HepG2 (cell line): Measurements from ENCODE around the gene RHOT2. TPM values are rescaled to one million over a fixed set of nuclear protein-coding genes. Genes with fewer than 3 reads are reported as not detected.

ENCODE experiments used
- ATAC-seq: fragments of 200-7000 bp; cut with Tn5 transposase; 3 replicates; pipeline ENCODE4 v1.9.1; 2020; ENCODE audit warnings: mild to moderate bottlenecking, moderate library complexity
- BruUV-seq: library from RNA; stranded (reverse); fragments of 400-500 nt; replicated peaks from 2 replicates; lab custom pipeline; 2021; lab: Mats Ljungman, UMichigan
- CTCF ChIA-PET: fragments of 300-600 bp; formaldehyde crosslinking; extraction: SDS; loops from one replicate; lab custom pipeline; 2021; ENCODE audit warnings: low total read pairs, inconsistent platforms, low intra/inter-chr PET ratio; lab: Yijun Ruan, JAX
- POLR2A ChIA-PET: fragments of 350-600 bp; sonication (Branson Sonifier 250); formaldehyde crosslinking; loops from one replicate; lab custom pipeline; 2020; ENCODE audit warnings: antibody characterized with exemption, inconsistent platforms; lab: Yijun Ruan, JAX
- DNase-seq: peaks from one replicate; pipeline ENCODE4 v3.0.0-alpha.2; 2015; ENCODE audit warnings: low spot score
- FAIRE-seq: peaks from 3 replicates; lab custom pipeline; 2011; peaks lifted over from hg19 to GRCh38; lab: Jason Lieb, UNC
- H2AFZ ChIP-seq: one replicate; pipeline ENCODE4 v1.6.1; 2011; ENCODE audit warnings: low read length, inconsistent platforms
- H3K27ac ChIP-seq: fragments of 300-600 bp; 3 replicates; pipeline ENCODE4 v1.8.0; 2011; ENCODE audit warnings: mixed run types, mild to moderate bottlenecking, mixed read lengths, low read length, inconsistent platforms; ENCODE audit not compliant: insufficient read depth; ENCODE audit errors: extremely low read length
- H3K27me3 ChIP-seq, 2 experiments: fragments of 200-600 bp in 1 of 2; 2 replicates in 1 of 2; 3 replicates in 1 of 2; pipeline versions ENCODE4 v1.6.0 to v1.8.0; 2011; ENCODE audit warnings: low read length in 2 of 2, mild to moderate bottlenecking in 2 of 2, moderate library complexity in 2 of 2, inconsistent platforms in 1 of 2; ENCODE audit not compliant: insufficient read depth in 2 of 2, control insufficient read depth in 1 of 2
- H3K36me3 ChIP-seq, 2 experiments: fragments of 200-600 bp in 1 of 2; replicated peaks in 1 of 2; 2 replicates in 1 of 2; 3 replicates in 1 of 2; pipeline versions ENCODE4 v1.5.1 to v1.8.0; 2011; ENCODE audit warnings: low read length in 2 of 2, inconsistent platforms in 1 of 2; ENCODE audit not compliant: insufficient read depth in 2 of 2, control insufficient read depth in 1 of 2
- H3K4me1 ChIP-seq: 2 replicates; pipeline ENCODE4 v1.5.1; 2012; ENCODE audit warnings: low read length, inconsistent platforms; ENCODE audit not compliant: insufficient read depth
- H3K4me2 ChIP-seq: 2 replicates; pipeline ENCODE4 v1.6.0; 2011; ENCODE audit warnings: low read depth, low read length, inconsistent platforms
- H3K4me3 ChIP-seq, 3 experiments: fragments of 200-600 bp in 1 of 3; sonication (generic), shearing (Covaris generic) in 1 of 3; replicated peaks in 1 of 3; 2 replicates each; pipeline ENCODE4 v1.5.1; 2011 to 2016; ENCODE audit warnings: low read length in 3 of 3, inconsistent platforms in 2 of 3, low read depth in 2 of 3, mild to moderate bottlenecking in 2 of 3, control low read depth in 1 of 3, mixed read lengths in 1 of 3; ENCODE audit not compliant: insufficient read depth in 1 of 3
- H3K79me2 ChIP-seq: one replicate; pipeline ENCODE4 v1.6.1; 2011; ENCODE audit warnings: low read length, inconsistent platforms; ENCODE audit not compliant: insufficient read depth
- H3K9ac ChIP-seq: 2 replicates; pipeline ENCODE4 v1.6.0; 2011; ENCODE audit warnings: mild to moderate bottlenecking, low read depth, low read length, inconsistent platforms; ENCODE audit not compliant: insufficient read depth
- H3K9me3 ChIP-seq: 2 replicates; pipeline ENCODE4 v1.5.1; 2012; ENCODE audit warnings: mild to moderate bottlenecking, low read length
- H4K20me1 ChIP-seq: 2 replicates; pipeline ENCODE4 v1.6.0; 2011; ENCODE audit warnings: inconsistent platforms, mild to moderate bottlenecking, low read length, moderate library complexity; ENCODE audit not compliant: insufficient read depth
- AGO2 ChIP-seq: fragments of 200-400 bp; formaldehyde crosslinking; optimal IDR thresholded peaks from 2 replicates; pipeline ENCODE3; 2017; ENCODE audit warnings: mild to moderate bottlenecking, low read depth, low read length, moderate library complexity
- AKAP8 ChIP-seq: sonication (generic); formaldehyde crosslinking; IDR thresholded peaks from 2 replicates; pipeline ENCODE4 v1.5.1; 2020; ENCODE audit warnings: mild to moderate bottlenecking, missing genetic modification reagents
- E2F1 ChIP-seq: sonication (generic); formaldehyde crosslinking; IDR thresholded peaks from 2 replicates; pipeline ENCODE4 v1.5.0; 2020; ENCODE audit warnings: missing genetic modification reagents
- HOXA7 ChIP-seq: sonication (generic); formaldehyde crosslinking; IDR thresholded peaks from 2 replicates; pipeline ENCODE4 v1.8.1; 2022; ENCODE audit warnings: mild to moderate bottlenecking, missing genetic modification reagents, moderate library complexity
- KDM5B ChIP-seq: sonication (generic); formaldehyde crosslinking; IDR thresholded peaks from 2 replicates; pipeline ENCODE4 v1.4.0; 2020; ENCODE audit warnings: missing genetic modification reagents, mild to moderate bottlenecking, borderline replicate concordance
- LBX2 ChIP-seq: sonication (generic); formaldehyde crosslinking; IDR thresholded peaks from 2 replicates; pipeline ENCODE4 v1.5.0; 2020; ENCODE audit warnings: missing genetic modification reagents, mild to moderate bottlenecking, borderline replicate concordance
- POLR2AphosphoS5 ChIP-seq: IDR thresholded peaks from 2 replicates; pipeline ENCODE4 v1.6.1; 2012; ENCODE audit warnings: low read depth, low read length
- RBFOX2 ChIP-seq: fragments of 200-400 bp; formaldehyde crosslinking; IDR thresholded peaks from 2 replicates; pipeline ENCODE4 v1.6.1; 2017; ENCODE audit warnings: low read depth, mild to moderate bottlenecking, low read length
- RFX3 ChIP-seq: IDR thresholded peaks from 2 replicates; pipeline ENCODE4 v1.6.1; 2016; ENCODE audit warnings: missing biosample characterization, missing genetic modification reagents
- SRSF1 ChIP-seq: fragments of 200-400 bp; formaldehyde crosslinking; optimal IDR thresholded peaks from 2 replicates; pipeline ENCODE3; 2017; ENCODE audit warnings: mild to moderate bottlenecking, low read depth, low read length, moderate library complexity
- WGBS: methylation state at CpG from one replicate; pipeline ENCODE4 v1.1.6; 2017; ENCODE audit warnings: low lambda C conversion rate; 5-methylcytosine and 5-hydroxymethylcytosine counted together
- in situ Hi-C: cut with HindIII; loops from 2 replicates; pipeline ENCODE4 v1.10.0; 2017; ENCODE audit warnings: low pct_unique_long_range_greater_than_20kb; ENCODE audit not compliant: extremely low pct_ligation_motif_present
- intact Hi-C: fragments of 100-400 bp; cut with micrococcal nuclease; formaldehyde crosslinking; loops from one replicate; pipeline ENCODE4 v1.10.0; 2022; ENCODE audit not compliant: unreplicated experiment
- polyA plus RNA-seq, 8 experiments: library from polyadenylated mRNA; depleted of rRNA in 3 of 8; stranded (reverse) in 7 of 8; unstranded in 1 of 8; fragments of >200 nt; fragmentation: Illumina TruSeq in 4 of 8; extraction: Trizol in 4 of 8; gene quantifications; 2 replicates each; pipeline versions ENCODE4 v1.2.1 to v1.2.3, GENCODE V29; 2011 to 2016; ENCODE audit warnings: low read depth in 4 of 8, missing spikeins in 1 of 8, mixed read lengths in 1 of 8; ENCODE audit not compliant: insufficient read depth in 1 of 8
- total RNA-seq, 5 experiments: library from RNA; depleted of rRNA; stranded (reverse); fragments of >200 nt; fragmentation: Illumina TruSeq; extraction: Trizol; gene quantifications; 2 replicates each; pipeline ENCODE4 v1.2.3, GENCODE V29; 2016; ENCODE audit warnings: low read depth in 1 of 5

Gene RHOT2
- total and polyA plus RNA-seq, 2 of the 13 experiments (the other 11 are each of a cell fraction or from before 2014, with no cell fraction given): 63.6 to 76.9 TPM

GRCh38 chr16:646679-647172, 21.2 kb upstream of the RHOT2 start:
- Histone ChIP-seq H3K4me2 (no peak overlapping the region), H3K9ac (no peak overlapping the region)
- in situ Hi-C loops: no loop called here

More at GRCh38 chr16:646679-647172, 21.2 kb upstream of the RHOT2 start:
- no peaks in the 10 kb centered on the region for H3K27me3 ChIP-seq
- peak overlapping the region; percentile 62 for H3K27ac ChIP-seq
- H3K4me1 ChIP-seq: peaks cover 76% of the 10 kb centered on the region
- ATAC-seq (no peak), FAIRE-seq (no peak), DNase-seq (no peak)
- TF ChIP-seq AGO2: peak; percentile 87
- TF ChIP-seq AKAP8 (CRISPR knock-in tag): peak; percentile 65; the same call in 1 of the 2 replicates
- peak; percentile 5 for TF ChIP-seq SRSF1
- TF ChIP-seq RFX3: no peak
- TF ChIP-seq RBFOX2: peak; percentile 29; the same call in 1 of the 2 replicates
- TF ChIP-seq HOXA7: peak; percentile 61; the same call in 1 of the 2 replicates
- TF ChIP-seq LBX2: no peak
- TF ChIP-seq POLR2AphosphoS5: peak; percentile 38; the same call in 1 of the 2 replicates
- no peak for TF ChIP-seq E2F1 (CRISPR knock-in tag)
- TF ChIP-seq KDM5B (CRISPR knock-in tag): 0 out of 2 replicates have a peak, but pooled peaks have one; percentile 12
- no TSS peak for BruUV-seq
- intact Hi-C loops: loop anchor here (10.0 kb wide), 1 partner anchor 62 kb away; no protein-coding TSS in a partner anchor
- CTCF ChIA-PET: no interaction called here
- POLR2A ChIA-PET: interaction anchor here (1.8 kb wide), 1 partner anchor 33 kb away, joined by 15 read pairs; the partner anchor contains the start of gene STUB1
- no peaks in the 10 kb centered on the region for H3K9me3 ChIP-seq
- peaks cover 4% of the 10 kb centered on the region; the same call in 1 of the 2 replicates for H4K20me1 ChIP-seq
- 94% methylated on average over 9 of the region's 22 CpGs for WGBS
- H3K4me3 ChIP-seq: no peak overlapping the region
- no peak overlapping the region for H2AFZ ChIP-seq
- H3K79me2 ChIP-seq: peaks cover 31% of the 10 kb centered on the region
- no peaks in the 10 kb centered on the region for H3K36me3 ChIP-seq
